Keratinocyte (primary cell): ENCODE measurements around the gene TSTD2. TPM values are rescaled to one million over a fixed set of nuclear protein-coding genes. Genes with fewer than 3 reads are reported as not detected.
A peak's percentile ranks its signal among the peaks of the same experiment; 100 is the strongest.

Source experiments
- DNase-seq: peaks from one replicate; pipeline ENCODE4 v3.0.0-alpha.2; 2011; ENCODE audit warnings: low read depth, missing footprints, low spot score
- FAIRE-seq: peaks from 2 replicates; lab custom pipeline; 2011; peaks lifted over from hg19 to GRCh38; lab: Jason Lieb, UNC
- H2AFZ ChIP-seq: 2 replicates; pipeline ENCODE4 v1.6.0; 2012; ENCODE audit warnings: low read length, control low read depth, inconsistent platforms; ENCODE audit not compliant: control insufficient read depth
- H3K27ac ChIP-seq: 2 replicates; pipeline ENCODE4 v1.5.1; 2011; ENCODE audit warnings: low read length; ENCODE audit not compliant: control insufficient read depth, insufficient read depth
- H3K27me3 ChIP-seq: 3 replicates; pipeline ENCODE4 v1.6.0; 2011; ENCODE audit warnings: low read length; ENCODE audit not compliant: control insufficient read depth, insufficient read depth; ENCODE audit errors: extremely low read depth
- H3K36me3 ChIP-seq, 2 experiments: 2 replicates in 1 of 2; 3 replicates in 1 of 2; pipeline ENCODE4 v1.5.1; 2011; ENCODE audit warnings: low read length in 2 of 2, mild to moderate bottlenecking in 1 of 2; ENCODE audit not compliant: control insufficient read depth in 2 of 2, insufficient read depth in 2 of 2; ENCODE audit errors: extremely low read depth in 1 of 2
- H3K4me1 ChIP-seq: 3 replicates; pipeline ENCODE4 v1.5.1; 2011; ENCODE audit warnings: low read length; ENCODE audit not compliant: control insufficient read depth, insufficient read depth; ENCODE audit errors: extremely low read depth
- H3K4me2 ChIP-seq: 3 replicates; pipeline ENCODE4 v1.6.0; 2011; ENCODE audit warnings: low read depth, low read length; ENCODE audit not compliant: control insufficient read depth, insufficient read depth; ENCODE audit errors: extremely low read depth
- H3K4me3 ChIP-seq, 3 experiments: fragments of 200-600 bp in 1 of 3; sonication (generic) in 1 of 3; 2 replicates in 2 of 3; 3 replicates in 1 of 3; pipeline ENCODE4 v1.5.1; 2011 to 2016; ENCODE audit warnings: low read length in 3 of 3, mild to moderate bottlenecking in 3 of 3, control low read depth in 2 of 3, inconsistent platforms in 1 of 3, low read depth in 1 of 3, mixed read lengths in 1 of 3, mixed run types in 1 of 3, moderate library complexity in 1 of 3; ENCODE audit not compliant: control insufficient read depth in 2 of 3, insufficient read depth in 2 of 3; ENCODE audit errors: extremely low read depth in 1 of 3
- H3K79me2 ChIP-seq: 2 replicates; pipeline ENCODE4 v1.6.0; 2012; ENCODE audit warnings: low read length; ENCODE audit not compliant: control insufficient read depth, insufficient read depth
- H3K9ac ChIP-seq: 3 replicates; pipeline ENCODE4 v1.6.0; 2011; ENCODE audit warnings: low read length; ENCODE audit not compliant: control insufficient read depth, insufficient read depth; ENCODE audit errors: extremely low read depth
- H3K9me1 ChIP-seq: 3 replicates; pipeline ENCODE4 v1.6.0; 2011; ENCODE audit warnings: low read length; ENCODE audit not compliant: control insufficient read depth, insufficient read depth; ENCODE audit errors: extremely low read depth
- H3K9me3 ChIP-seq: 2 replicates; pipeline ENCODE4 v1.5.1; 2012; ENCODE audit warnings: low read depth, low read length; ENCODE audit not compliant: control insufficient read depth
- H4K20me1 ChIP-seq: 3 replicates; pipeline ENCODE4 v1.6.0; 2011; ENCODE audit warnings: low read length; ENCODE audit not compliant: control insufficient read depth, insufficient read depth; ENCODE audit errors: extremely low read depth
- CTCF ChIP-seq, 3 experiments: IDR thresholded peaks in 1 of 3; conservative IDR thresholded peaks in 1 of 3; optimal IDR thresholded peaks in 1 of 3; 2 replicates in 2 of 3; 3 replicates in 1 of 3; pipeline versions ENCODE3 to v1.5.1; 2011; ENCODE audit warnings: low read length in 3 of 3, mild to moderate bottlenecking in 3 of 3, moderate library complexity in 2 of 3, control low read depth in 1 of 3, inconsistent platforms in 1 of 3; ENCODE audit not compliant: insufficient read depth in 2 of 3; ENCODE audit errors: extremely low read depth in 1 of 3
- EZH2 ChIP-seq: IDR thresholded peaks from one replicate; pipeline ENCODE4 v1.6.1; 2012; ENCODE audit warnings: inconsistent platforms, mild to moderate bottlenecking, low read length, moderate library complexity
- dilution Hi-C: fragments of 300-500 bp; cut with MboI; formaldehyde crosslinking; loops from one replicate; pipeline ENCODE4 v1.7.0; 2020; ENCODE audit warnings: low sequenced_read_pairs; ENCODE audit not compliant: extremely low pct_ligation_motif_present
- polyA minus RNA-seq, 3 experiments: library from RNA; depleted of rRNA, polyadenylated mRNA; stranded (reverse); fragments of >200 nt; gene quantifications; 1 replicate in 1 of 3; 2 replicates in 1 of 3; 3 replicates in 1 of 3; pipeline ENCODE4 v1.2.3, GENCODE V29; 2011
- polyA plus RNA-seq, 5 experiments: library from polyadenylated mRNA; depleted of rRNA in 3 of 5; stranded (reverse) in 3 of 5; stranded (forward) in 1 of 5; unstranded in 1 of 5; fragments of >200 nt; gene quantifications; 1 replicate in 1 of 5; 2 replicates in 3 of 5; 3 replicates in 1 of 5; pipeline versions ENCODE4 v1.2.1 to v1.2.3, GENCODE V29; 2011 to 2012; ENCODE audit warnings: missing spikeins in 2 of 5, low read depth in 1 of 5, low replicate concordance in 1 of 5

TSTD2 gene
- polyA plus RNA-seq (11.5 to 17.8 TPM (median 17.2 TPM) in 3 replicates), polyA minus RNA-seq (6.9 to 19.5 TPM (median 17.0 TPM) in 3 replicates)
- 2.6 TPM for polyA plus RNA-seq (2011; ENCODE audit: low read depth)
- 6.0 and 9.3 TPM in 2 replicates for polyA plus RNA-seq (2011; cell fraction: cytosol; rRNA removed)
- 31.6 and 34.8 TPM in 2 replicates for polyA plus RNA-seq (2011; cell fraction: nucleus; rRNA removed)
- 5.5 and 7.6 TPM in 2 replicates for polyA plus RNA-seq (2012; ENCODE audit: low replicate concordance)
- 15.5 TPM for polyA minus RNA-seq (2011; cell fraction: cytosol; rRNA and poly(A)+ RNA removed)
- 13.7 and 21.3 TPM in 2 replicates for polyA minus RNA-seq (2011; cell fraction: nucleus; rRNA and poly(A)+ RNA removed)

DNA sequence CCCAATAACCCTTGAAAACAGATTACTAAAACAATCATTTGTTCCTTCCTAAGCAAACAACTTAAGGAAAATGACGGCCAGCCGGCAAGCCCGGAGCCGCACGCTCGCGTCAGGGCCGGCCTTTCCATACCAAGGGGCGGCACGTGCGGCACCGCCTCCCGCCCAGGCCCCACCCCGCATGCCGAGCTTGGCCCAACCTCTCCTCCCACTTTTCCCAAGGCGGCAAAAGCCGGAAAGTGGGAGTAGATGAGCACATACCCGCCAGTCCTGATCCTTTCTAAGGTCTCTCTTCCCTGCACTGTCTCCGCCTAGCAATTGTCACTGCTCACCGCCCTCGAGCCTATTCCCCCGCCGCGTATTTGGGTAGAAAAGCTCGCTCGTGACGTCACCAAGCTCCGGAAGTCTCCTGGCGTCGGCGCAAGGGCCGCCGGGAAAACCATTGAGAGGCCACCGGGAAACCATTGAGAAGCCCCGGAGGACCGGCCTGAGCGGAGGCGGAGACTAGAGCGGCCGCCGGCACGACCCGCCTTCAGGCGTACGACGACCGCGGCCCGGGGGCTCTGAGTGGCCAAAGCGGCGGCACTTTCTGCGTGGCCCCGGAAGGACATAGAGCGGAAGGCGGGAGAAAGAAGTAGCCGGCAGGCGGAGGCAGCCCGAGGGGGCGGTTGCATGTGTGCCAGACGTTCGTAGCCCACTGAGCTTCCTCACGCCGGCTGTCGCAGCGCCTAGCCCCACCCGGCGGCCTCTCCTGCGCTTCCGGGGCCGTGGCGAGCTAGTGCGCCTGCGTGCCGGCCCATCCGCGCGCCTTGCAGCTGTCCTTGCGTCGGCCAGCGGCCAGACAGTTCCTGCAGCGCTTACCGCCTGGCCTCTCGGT is at the start of gene TSTD2, which contains the start of gene NCBP1:
Gene TSTD2 (minus strand): TSS at position 384 of the 874 bp plus-strand sequence. CDS start 5,806 bp downstream, outside the sequence.
Gene NCBP1 (plus strand): TSS at position 837 of the 874 bp plus-strand sequence. CDS start 61 bp downstream, outside the sequence.
- Histone ChIP-seq H3K36me3 (peaks cover under 1 to 2% of the 10 kb centered on the region in 2 experiments), H3K9me1 (peaks cover 2% of the 10 kb centered on the region), H3K27ac (peak within 1 kb of the TSS; percentile 100), H3K9me3 (no peaks in the 10 kb centered on the region), H3K79me2 (peaks cover 69% of the 10 kb centered on the region), H3K4me2 (peak within 1 kb of the TSS; percentile 100), H3K9ac (peak within 1 kb of the TSS; percentile 100), H3K27me3 (no peaks in the 10 kb centered on the region), H3K4me3 (peak within 1 kb of the TSS; percentile 87 to 99 (median 98)), H4K20me1 (peaks cover under 1% of the 10 kb centered on the region), H2AFZ (peak within 1 kb of the TSS; percentile 99), H3K4me1 (peaks cover 25% of the 10 kb centered on the region)
- TF ChIP-seq CTCF (optimal IDR thresholded peaks at IDR 0.05 in 1 of 3, IDR thresholded peaks at IDR 0.05 in 1 of 3, conservative IDR thresholded peaks at IDR 0.05 in 1 of 3; ENCODE audit: extremely low read depth in 1 of 3, insufficient read depth in 2 of 3, low read length in 3 of 3) = no peak
- TF ChIP-seq EZH2 = no peak
- DNase-seq = peak; percentile 71
- dilution Hi-C loops = no loop called here
- FAIRE-seq = no peak

DNA sequence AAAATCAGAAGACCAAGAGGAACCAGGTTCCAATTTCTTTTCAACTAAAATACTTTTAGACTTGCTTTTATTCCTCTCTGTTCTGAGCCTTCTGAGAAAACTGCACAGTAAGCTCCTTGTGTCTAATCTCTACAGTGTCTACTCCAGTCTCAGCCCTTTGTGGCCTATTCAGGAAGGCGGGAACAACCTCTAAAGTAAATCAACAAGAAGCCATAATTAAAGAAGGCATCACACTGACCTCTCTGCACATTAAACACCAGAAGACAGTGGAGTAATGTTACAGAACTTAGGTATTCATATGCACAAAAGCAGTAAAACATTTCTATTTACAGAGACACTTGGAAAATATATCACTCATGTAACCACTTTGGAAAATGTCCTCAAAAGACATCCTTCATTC is 49.1 kb upstream of the TSTD2 start:
- no peak overlapping the region for H2AFZ ChIP-seq
- TF ChIP-seq CTCF (optimal IDR thresholded peaks at IDR 0.05 in 1 of 3, IDR thresholded peaks at IDR 0.05 in 1 of 3, conservative IDR thresholded peaks at IDR 0.05 in 1 of 3; ENCODE audit: extremely low read depth in 1 of 3, insufficient read depth in 2 of 3, low read length in 3 of 3) = no peak
- no peak for TF ChIP-seq EZH2
- H3K4me1 ChIP-seq = no peaks in the 10 kb centered on the region
- H3K4me3 ChIP-seq = no peak overlapping the region
- no peak overlapping the region for H3K4me2 ChIP-seq
- H3K9me1 ChIP-seq = no peaks in the 10 kb centered on the region
- dilution Hi-C loops = no loop called here
- no peak for FAIRE-seq
- no peak overlapping the region for H3K27ac ChIP-seq
- H3K9ac ChIP-seq = no peak overlapping the region
- no peaks in the 10 kb centered on the region for H3K27me3 ChIP-seq
- DNase-seq = no peak
- no peaks in the 10 kb centered on the region for H3K79me2 ChIP-seq
- no peaks in the 10 kb centered on the region for H4K20me1 ChIP-seq
- H3K36me3 ChIP-seq = peaks cover 10 to 11% of the 10 kb centered on the region in 2 experiments
- no peaks in the 10 kb centered on the region for H3K9me3 ChIP-seq
